ENCODE data around the gene ANKRD44. TPM values are rescaled to one million over a fixed set of nuclear protein-coding genes. Genes with fewer than 3 reads are reported as not detected.
A peak's percentile ranks its signal among the peaks of the same experiment; 100 is the strongest.
"Not testable (repeated sequence)": the region's sequence is repeated elsewhere in the genome, so short reads cannot be mapped to it uniquely, and the experiment has no call there.

The ANKRD44 gene
- total RNA-seq, 1 donor from 2014 or later = 9.7 TPM

DNA sequence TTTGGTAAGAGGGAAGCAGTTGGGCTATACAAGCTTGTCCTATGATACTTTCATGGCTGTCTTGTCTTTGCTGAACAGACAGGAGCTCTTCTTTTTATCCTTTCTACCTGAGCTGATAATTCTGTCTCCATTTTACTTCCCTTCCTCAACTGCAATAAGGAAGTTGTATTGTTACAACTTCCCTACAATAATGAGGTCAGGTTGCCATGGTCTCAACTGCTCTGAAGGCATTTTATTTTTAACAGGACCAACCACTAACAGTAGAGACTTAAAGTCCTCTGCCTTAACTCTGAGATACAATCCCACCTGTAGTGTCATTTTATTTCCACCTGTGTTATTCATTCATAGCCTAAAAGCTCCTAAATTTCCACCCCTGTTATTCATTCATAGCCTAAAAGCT, 265.5 kb downstream of the ANKRD44 start:
- DNase-seq (ENCODE audit: low read depth) = no peak

DNA sequence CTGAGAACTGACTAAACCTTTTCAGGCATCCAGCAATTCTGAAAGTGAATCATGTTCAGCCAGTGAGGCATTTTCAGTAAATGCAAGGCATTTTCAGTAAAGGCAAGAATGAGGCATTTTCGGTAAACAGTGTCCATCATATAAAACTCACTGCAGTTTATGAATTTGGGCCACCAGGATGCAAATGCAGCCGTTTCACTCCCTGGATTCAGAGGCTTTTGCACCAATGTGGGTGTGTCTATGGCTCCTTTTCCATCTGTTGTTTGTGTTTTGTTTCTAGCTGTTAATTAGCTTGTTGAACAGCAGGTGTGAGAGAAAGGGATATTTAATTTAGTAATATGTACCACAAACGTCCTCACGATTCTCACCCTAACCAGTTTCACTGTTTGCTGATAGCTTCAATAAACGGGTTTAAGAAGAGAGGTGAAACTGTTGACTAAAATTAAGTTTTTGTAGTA, 267.8 kb downstream of the ANKRD44 start:
- no peak for DNase-seq (ENCODE audit: low read depth)

DNA sequence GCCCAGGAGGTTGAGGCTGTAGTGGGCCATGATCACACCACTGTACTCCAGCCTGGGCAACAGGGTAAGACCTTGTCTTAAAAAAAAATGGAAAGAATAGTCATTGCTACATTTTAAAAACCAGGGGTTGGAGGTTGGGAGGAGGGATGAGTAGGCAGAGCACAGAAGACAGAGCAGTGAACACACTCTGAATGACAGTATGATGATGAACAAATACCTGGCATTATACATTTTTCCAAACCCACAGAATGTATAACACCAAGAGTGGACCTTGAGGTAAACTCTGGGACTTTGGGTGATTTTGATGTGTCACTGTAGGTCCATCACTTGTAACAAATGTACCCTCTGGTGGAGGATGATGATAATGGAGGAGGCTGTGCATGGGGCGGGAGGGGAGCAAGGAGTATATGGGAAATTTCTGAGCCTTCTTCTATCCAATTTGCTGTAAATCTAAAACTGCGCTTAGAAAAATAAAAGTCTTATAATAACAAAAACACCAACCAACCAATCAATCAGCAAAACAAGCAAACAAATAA, 272.6 kb downstream of the ANKRD44 start:
- DNase-seq (ENCODE audit: low read depth) = no peak

DNA sequence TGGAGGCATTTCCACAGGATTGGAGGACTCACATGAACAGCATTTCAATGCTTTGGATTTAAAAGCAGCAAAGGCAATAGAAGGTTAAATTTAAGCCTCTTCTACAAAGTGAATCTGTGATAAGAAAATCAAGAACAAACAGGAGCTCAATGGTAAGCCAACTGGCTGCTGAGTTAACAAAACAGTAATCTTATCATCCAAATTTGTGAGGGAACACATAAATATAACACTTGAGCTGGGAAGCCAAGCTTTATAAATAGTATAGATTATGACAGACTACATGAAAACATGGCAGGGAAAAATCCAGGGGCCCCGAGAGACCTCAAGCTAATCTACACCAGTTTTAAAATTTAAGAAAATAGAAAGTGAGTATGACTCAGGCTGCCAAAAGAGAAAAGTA, 275.6 kb downstream of the ANKRD44 start:
- DNase-seq (ENCODE audit: low read depth) = no peak

DNA sequence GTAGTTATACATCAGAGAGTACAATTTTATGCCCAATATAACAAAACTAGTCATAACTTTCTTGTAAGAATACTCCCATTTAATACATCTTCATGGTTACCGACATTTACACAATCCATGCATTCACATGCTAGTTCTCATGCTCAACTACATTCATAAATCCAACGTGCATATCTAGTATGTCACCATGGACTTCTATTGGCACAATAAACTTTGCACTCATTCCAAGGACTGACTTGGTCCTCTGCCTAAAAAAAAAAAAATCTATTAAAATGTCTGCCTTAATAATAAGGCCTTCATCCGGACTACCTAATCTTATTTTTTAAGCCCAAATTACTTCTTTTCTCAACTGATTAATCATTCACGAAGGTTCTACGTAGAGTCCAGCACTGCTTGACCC, 276.3 kb downstream of the ANKRD44 start:
- no peak for DNase-seq (ENCODE audit: low read depth)

DNA sequence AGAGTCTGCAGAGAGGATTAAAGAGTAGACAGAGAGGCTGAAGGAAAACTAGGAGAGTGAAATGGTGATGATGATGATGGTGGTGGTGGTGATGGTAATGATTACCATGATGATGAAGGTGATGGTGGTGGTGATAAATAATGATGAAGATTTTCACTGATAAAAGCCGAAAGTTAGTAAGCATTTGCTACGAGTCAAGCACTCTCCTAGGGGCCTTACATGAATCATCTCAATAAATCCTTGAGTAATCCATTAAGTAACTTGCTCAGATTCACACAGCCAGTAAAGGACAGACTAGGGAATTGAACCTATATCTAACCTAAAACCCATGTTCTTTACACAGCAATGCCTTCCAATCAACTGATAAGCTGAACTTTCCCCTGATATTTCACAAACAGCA, 277.4 kb downstream of the ANKRD44 start:
- DNase-seq (ENCODE audit: low read depth) = no peak

DNA sequence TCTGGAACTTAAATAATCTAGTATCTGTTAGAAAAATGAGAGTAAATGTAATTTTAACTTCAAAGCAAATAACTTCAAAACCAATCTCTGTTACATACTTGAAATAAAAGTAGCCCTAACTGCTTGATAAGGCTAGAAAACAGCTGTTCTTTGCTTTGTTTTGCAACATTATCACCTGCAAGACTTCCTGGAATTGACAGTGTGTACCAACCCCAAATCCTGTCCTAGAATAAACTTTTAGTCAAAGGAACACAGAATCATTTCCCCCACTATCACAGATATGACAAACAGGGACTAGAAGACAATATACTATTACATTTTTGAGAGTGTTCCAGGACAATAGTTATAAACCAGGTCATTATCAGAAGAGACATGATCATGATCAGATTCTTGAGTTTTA, 278.8 kb downstream of the ANKRD44 start:
- DNase-seq (ENCODE audit: low read depth) = no peak

DNA sequence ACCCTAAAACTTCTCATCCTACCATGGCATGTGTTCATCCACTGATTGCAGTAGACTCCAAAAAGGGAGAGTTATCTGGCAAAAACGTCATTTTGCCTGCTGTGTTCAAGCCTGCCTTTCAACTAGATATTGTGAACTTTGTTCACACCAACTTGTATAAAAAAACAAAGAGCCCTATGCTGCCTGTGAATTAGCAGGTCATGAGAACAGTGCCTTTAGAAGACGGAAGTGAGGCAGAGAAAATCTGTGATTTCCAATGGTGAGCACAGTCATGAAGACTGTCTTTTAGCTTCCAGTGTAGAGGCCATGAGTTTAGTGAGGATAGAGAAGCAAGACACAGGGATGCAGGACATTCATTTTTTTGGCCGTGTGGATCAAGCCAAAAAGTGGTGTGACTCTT, 280.5 kb downstream of the ANKRD44 start:
- DNase-seq (ENCODE audit: low read depth) = no peak

DNA sequence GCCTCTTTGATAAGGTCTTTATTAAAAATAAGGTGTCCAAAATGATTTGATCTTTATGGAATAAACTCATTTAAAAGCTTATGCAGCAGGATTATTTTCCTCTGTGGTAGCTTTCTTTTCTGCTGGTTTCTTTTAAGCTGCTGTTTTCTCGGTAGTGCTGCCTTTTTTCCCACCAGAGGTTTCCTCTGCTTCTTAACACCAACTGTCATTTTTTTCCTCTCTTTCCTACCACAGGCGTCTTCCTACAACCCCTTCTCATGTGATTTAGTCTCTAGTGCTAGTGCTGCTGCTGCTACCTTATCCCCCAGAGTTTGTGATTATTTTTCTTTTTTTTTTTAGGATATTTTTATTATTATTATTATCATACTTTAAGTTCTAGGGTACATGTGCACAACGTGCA, 281.9 kb downstream of the ANKRD44 start:
- no peak for DNase-seq (ENCODE audit: low read depth)

DNA sequence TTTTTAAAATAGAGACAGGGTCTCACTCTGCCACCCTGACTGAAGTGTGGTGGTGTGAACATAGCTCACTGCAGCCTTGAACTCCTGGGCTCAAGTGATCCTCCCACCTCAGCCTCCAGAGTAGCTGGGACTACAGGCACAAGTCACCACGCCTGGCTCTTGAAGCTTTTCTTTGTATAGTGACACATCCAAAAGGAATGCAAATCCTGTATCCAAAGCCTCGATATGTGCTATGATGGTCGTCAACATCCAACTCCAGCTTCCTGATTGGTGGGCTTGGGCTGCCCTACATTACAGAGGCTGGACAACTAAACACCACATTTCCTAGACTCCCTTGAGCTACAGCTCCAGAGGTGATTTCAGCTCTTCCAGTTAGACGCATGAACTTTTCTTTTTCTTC, 282.4 kb downstream of the ANKRD44 start:
- DNase-seq (ENCODE audit: low read depth) = peak; percentile 43

DNA sequence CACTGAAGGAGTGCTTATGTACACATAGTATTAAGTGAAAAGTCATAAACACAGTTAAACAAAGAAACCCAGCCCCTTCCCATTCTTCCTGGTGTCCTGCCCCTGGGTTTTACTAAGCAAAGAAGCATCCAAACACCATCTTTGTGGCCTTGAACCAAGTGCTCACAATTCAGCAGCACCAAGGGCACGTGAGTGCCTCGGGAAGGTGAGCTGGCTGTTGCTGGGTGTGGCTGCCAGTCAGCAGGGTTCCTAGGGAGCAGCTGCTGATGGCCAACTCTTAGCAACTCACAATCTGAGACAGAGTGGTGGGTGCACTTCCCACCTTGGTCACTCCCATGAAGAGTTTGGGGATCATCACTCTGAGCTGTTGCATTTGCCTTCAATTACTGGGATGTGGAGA, 286.4 kb downstream of the ANKRD44 start:
- peak; percentile 36 for DNase-seq (ENCODE audit: low read depth)

DNA sequence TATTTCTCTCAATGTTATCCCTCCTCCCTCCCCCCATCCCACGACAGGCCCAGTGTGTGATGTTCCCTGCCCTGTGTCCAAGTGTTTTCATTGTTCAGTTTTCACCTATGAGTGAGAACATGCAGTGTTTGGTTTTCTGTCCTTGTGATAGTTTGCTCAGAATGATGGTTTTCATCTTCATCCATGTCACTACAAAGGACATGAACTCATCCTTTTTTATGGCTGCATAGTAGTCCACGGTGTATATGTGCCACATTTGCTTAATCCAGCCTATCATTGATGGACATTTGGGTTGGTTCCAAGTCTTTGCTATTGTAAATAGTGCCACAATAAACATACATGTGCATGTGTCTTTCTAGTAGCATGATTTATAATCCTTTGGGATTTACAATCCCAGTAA, 289.7 kb downstream of the ANKRD44 start:
- DNase-seq (ENCODE audit: low read depth) = not testable (repeated sequence)

DNA sequence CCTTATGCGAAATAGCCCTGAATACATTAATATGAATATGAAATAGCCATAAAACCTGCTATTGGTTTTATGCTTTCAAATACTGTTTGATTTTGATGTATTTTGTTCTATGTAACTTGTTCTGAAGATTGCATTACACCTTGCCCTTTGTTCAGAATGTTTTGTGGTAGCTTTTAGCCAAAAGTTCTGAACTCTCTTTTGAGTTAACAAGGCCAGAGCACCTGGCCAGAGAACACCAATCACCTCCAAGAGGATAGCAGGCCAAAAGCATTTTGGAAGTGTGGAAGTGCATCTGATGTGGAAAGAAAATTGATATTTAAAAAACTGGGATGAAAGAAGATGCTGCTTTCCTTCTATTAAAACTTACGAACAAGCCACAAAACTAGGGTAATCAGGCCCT, 297.5 kb downstream of the ANKRD44 start:
- no peak for DNase-seq (ENCODE audit: low read depth)

DNA sequence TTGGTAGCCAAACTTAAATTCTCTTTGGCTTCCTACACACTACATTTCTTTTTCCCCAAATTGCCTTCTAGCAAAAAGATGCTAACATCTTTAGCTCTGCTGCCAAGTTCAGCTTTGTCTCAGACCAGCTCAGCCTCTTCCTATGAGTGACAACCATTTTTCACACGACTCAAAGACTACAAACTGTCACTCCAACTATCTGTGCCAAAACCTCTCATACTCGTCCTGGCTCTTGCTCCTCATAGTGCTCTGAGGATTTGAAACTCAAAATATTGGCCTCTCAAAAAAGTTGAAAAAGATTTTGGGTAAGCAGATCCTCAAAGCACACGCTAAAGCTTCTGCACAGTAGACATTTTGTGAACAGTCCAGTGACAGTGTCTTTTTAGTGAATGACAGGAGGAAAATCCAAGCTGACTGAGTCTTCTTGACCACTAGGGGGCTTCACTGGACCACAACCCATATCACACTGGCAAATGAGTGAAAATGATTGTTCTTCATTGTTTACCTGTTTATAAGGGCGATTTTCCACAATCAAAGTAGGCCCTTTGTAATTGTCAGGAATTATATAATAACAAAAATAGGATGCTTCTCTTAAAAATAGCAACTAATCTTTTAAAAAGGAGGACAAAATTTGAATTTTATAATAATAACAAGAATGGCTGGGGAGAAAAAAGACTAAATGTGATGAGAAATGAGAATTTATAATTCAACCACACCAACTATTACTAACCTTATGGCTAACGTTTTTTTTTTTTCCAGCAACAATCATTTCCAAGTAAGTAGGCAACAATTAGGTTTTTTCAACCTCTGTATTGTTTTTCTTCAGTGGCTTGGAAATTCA, 298.6 kb downstream of the ANKRD44 start:
- DNase-seq (ENCODE audit: low read depth) = peak; percentile 59

DNA sequence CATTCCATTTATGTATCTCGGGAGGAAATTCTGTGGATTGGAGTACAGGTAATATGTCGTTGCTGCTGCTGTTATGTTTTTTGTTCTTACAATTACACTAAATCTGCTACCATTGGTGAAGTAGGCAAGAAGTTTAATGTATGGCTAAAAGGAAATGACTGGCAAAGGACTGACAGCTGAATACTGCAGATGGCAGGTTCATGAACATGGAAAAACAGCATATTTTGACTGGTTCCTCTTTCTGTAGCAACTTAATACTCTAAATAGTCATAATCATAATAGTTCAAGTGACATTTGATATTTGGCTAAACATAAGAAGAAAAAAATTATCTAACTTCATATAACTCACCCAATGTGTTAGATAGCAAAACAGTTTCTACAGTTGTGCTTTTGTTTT, 299.6 kb downstream of the ANKRD44 start:
- DNase-seq (ENCODE audit: low read depth) = no peak

DNA sequence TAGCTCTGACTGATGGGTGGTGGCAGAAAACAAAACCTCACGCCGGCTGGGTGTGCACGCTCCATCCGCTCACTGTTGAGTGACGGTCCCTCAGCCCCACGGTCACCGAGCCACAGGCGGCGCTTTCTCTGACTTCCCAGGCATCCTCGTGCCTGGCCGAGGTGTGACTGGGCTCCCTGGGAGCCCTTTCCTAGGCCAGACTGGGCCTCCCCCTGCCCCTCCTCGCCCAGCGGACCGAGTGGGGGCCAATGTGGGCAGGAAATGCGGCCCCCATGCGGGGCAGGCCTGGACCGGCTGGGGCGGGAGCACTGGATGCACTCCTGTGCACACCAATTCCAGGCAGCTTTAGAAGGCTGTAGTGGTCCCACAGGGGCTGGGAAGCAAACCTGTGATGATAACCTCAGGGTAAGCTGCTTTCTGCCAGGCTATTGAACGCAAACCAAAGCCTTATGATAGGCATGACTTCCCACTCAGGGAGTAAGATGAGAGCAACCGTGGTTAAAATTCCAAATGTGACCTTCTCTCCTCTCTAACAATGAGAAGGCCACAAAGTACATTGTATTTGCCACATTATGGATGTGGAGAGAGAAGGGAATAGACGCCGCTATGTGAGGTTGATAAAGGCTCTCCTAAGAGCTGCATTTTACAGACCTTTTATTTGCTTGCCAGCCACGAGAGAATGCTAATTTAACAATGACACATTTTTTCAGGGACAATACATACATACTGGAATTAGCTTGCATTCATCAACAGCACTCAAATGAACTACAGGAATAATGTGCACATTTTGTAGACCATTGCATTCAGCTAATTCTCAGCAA, 300.2 kb downstream of the ANKRD44 start:
- no peak for DNase-seq (ENCODE audit: low read depth)

DNA sequence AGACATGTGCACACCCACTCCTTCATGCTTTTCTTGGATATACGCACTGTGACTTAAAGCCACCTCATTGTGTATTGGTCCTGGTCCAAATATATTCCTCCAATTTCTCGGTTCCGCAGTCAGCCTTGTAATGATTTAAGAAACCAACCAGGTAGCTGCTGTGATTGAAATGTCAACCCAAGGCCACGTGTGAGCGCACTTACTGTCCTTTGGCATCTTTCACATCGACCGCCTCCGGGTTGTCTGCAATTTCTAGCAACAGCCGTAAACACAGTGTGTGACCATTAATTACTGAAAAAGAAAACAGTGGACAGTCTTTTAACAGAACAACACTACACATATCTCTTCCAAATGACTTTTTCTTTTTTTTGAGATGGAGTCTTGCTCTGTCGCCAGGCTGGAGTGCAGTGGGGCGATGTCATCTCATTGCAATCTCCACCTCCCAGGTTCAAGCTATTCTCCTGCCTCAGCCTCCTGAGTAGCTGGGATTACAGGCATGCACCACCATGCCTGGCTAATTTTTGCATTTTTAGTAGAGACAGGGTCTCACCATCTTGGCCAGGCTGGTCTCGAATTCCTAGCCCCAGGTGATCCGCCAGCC, 301.7 kb downstream of the ANKRD44 start:
- DNase-seq (ENCODE audit: low read depth) = not testable (repeated sequence)

DNA sequence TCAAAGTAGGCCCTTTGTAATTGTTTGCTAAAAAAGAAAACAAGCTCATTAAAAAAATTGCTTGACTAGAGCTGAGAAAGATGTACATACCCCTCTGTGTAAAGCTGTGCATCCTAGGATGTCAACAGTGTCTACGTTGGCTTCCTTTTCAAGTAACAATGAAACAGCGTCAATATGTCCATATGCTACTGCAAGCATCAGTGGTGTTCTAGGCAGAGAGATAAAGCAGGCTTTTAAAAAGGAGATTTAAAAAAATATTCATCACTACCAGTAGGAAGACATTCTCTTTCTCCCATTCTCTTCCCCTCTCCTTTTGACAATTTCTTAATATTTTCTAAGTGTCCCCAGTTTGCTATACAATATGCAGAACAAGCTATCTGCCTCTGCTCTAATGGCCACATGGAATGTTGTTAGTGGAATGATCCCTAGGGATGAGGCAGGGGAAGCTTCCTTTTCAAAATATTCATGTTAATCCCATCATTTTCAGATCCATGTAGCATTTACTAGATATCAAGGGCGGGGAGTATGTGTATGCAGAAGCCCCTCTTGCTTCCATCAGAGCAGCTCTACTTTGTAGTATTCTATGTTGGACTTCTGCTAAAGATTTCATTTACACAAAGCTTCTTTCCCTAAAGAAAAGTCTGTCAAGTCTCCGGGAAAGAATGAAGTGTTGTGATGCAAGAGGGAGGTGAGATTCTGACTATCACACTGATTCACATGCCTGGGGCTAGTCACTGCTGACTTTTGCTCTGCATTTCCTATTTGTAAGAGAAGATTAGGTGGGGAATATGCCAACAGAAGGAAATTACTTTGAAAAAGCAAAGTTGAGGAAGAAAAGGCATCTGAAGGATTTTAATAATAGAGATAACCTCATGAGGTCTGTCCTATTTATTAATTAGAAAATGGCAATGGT, 302.6 kb downstream of the ANKRD44 start:
- no peak for DNase-seq (ENCODE audit: low read depth)

DNA sequence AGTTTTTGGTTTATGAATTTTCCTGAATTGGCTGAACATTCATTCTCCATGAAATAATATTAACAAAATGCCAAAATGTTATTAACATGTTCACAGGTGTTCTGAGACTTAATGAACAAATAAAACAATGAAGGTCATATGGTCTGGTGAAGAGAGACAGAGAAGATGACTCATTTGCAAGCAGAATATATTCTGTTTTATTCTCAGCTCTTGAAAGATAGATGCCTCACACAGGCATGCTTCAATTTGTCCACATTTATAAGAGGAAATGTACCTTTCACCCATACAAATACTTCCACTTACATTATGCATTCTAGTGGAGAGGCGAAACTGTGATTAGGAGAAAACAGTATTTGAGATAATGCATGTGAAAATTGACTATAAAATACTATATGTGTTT, 308.7 kb downstream of the ANKRD44 start:
- no peak for DNase-seq (ENCODE audit: low read depth)

DNA sequence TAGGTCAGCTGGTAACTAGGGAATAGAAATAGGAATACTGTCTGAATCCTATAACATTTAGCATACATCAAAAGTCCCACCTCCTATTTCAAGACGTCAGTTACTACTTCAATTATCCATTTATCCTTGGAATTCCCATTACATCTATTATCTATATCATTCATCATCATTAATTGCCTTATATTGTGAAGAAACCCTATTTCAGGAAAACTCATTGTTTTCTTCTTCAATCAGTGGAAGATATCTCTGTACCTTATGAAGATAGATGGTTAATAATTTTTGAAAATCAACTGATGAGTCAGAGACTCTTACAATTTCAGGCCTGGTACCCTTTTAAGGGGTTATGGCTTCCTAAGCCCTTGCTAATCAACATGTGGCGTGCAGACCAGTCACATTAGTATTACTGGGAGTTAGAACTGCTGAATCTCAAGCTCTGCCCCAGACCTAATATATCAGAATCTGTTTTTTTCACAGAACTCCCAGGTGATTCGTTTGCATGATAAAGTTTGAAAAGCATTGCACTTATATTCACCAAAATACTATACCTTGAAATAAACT, 314.7 kb downstream of the ANKRD44 start:
- no peak for DNase-seq (ENCODE audit: low read depth)

Measured in myocyte (in vitro differentiated cells).